OCI-LY3 (cell line): ENCODE measurements around the gene TSC22D3.

Source experiments
- H2AFZ ChIP-seq: fragments of 200-600, 300-600 bp; shearing (Covaris generic); 2 replicates; pipeline ENCODE4 v1.6.0; 2014; ENCODE audit warnings: antibody characterized with exemption, low read depth, low read length
- H3K27ac ChIP-seq: fragments of 200-600, 300-600 bp; sonication (generic); 2 replicates; pipeline ENCODE4 v1.5.1; 2014; ENCODE audit warnings: mild to moderate bottlenecking, low read length, moderate library complexity, mixed read lengths
- H3K27me3 ChIP-seq: fragments of 200-600, 300-600 bp; sonication (generic); 2 replicates; pipeline ENCODE4 v1.6.1; 2014; ENCODE audit warnings: low read depth, low read length, mixed read lengths
- H3K36me3 ChIP-seq: fragments of 200-600, 300-600 bp; sonication (generic); replicated peaks from 2 replicates; pipeline ENCODE3; 2014; ENCODE audit warnings: low read depth, low read length, mixed read lengths
- H3K4me1 ChIP-seq: fragments of 300-600, 200-600 bp; sonication (generic); 2 replicates; pipeline ENCODE4 v1.6.1; 2014; ENCODE audit warnings: low read length, mixed read lengths
- H3K4me2 ChIP-seq: fragments of 200-600, 300-600 bp; sonication (generic); 2 replicates; pipeline ENCODE4 v1.6.1; 2014; ENCODE audit warnings: low read length, mixed read lengths
- H3K4me3 ChIP-seq: fragments of 300-600, 200-600 bp; sonication (generic); 2 replicates; pipeline ENCODE4 v1.5.1; 2014; ENCODE audit warnings: antibody characterized with exemption, mild to moderate bottlenecking, low read length, moderate library complexity
- H3K79me2 ChIP-seq: fragments of 300-600, 200-600 bp; shearing (Covaris generic); 2 replicates; pipeline ENCODE4 v1.6.1; 2014; ENCODE audit warnings: mild to moderate bottlenecking, low read length, mixed read lengths
- H3K9ac ChIP-seq: fragments of 300-600, 200-600 bp; shearing (Covaris generic); 2 replicates; pipeline ENCODE4 v1.6.0; 2014; ENCODE audit warnings: mild to moderate bottlenecking, low read length, moderate library complexity
- H3K9me3 ChIP-seq: fragments of 200-600, 300-600 bp; shearing (Covaris generic); 2 replicates; pipeline ENCODE4 v1.6.1; 2014; ENCODE audit warnings: low read length, mixed read lengths; ENCODE audit not compliant: insufficient read depth
- H4K20me1 ChIP-seq: fragments of 200-600, 300-600 bp; sonication (generic); 2 replicates; pipeline ENCODE4 v1.6.1; 2016; ENCODE audit warnings: low read length, mixed read lengths; ENCODE audit not compliant: insufficient read depth
- EZH2phosphoT487 ChIP-seq: fragments of 200-600 bp; shearing (Covaris generic); IDR thresholded peaks from 2 replicates; pipeline ENCODE4 v1.6.1; 2018; ENCODE audit warnings: antibody characterized with exemption, mixed run types, low read depth
- TF ChIP-seq, protein P1 (sequence below): fragments of 200-600, 300-600 bp; sonication (generic); IDR thresholded peaks from 2 replicates; pipeline ENCODE4 v1.5.1; 2014; ENCODE audit warnings: antibody characterized with exemption, low read length, low read depth

Gene TSC22D3

DNA sequence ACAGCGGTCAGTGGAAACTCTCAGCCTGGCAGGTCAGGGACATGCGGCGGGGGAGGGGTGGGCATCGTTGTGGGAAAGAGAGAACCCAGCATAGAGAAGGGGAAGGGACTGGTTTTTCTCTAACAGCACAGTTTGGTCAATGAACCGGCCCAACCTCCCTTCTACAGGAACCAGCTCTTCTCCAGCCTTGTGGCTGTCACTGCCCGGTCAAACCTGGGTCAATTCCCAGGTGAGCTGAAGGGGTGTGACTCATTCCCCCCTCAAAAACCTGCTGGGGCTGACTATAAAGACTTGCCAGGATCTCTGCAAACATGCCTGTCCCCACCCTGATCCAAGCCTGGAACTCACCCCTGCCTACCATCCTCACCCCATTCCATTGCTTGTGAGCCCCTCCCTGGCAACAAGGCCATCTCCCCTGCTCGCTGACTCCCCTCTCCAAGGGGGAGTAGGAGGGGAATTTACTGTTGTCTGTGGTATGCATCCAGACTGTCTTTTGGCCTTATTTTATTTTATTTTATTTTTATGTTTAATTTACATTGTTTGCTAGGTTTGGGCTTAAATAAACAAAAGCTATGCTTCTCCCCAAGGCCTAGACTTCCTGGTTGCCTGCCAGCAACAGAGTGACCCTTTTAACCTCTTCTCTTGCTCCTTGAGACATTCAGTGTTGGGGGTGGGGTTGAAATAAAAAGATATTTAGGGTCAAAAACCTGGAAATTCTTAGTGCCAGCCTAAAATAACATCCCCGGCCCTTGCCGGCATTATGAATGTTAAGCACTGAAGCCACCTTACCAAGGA lies 49.6 kb downstream of the TSC22D3 start:
- TF ChIP-seq, protein P1, sequence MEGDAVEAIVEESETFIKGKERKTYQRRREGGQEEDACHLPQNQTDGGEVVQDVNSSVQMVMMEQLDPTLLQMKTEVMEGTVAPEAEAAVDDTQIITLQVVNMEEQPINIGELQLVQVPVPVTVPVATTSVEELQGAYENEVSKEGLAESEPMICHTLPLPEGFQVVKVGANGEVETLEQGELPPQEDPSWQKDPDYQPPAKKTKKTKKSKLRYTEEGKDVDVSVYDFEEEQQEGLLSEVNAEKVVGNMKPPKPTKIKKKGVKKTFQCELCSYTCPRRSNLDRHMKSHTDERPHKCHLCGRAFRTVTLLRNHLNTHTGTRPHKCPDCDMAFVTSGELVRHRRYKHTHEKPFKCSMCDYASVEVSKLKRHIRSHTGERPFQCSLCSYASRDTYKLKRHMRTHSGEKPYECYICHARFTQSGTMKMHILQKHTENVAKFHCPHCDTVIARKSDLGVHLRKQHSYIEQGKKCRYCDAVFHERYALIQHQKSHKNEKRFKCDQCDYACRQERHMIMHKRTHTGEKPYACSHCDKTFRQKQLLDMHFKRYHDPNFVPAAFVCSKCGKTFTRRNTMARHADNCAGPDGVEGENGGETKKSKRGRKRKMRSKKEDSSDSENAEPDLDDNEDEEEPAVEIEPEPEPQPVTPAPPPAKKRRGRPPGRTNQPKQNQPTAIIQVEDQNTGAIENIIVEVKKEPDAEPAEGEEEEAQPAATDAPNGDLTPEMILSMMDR, result no peak
- TF ChIP-seq EZH2phosphoT487, result no peak
- Histone ChIP-seq H4K20me1 (no peaks in the 10 kb centered on the region), H2AFZ (no peak overlapping the region), H3K4me2 (no peak overlapping the region), H3K27me3 (no peaks in the 10 kb centered on the region), H3K4me1 (peaks cover 35% of the 10 kb centered on the region), H3K27ac (no peak overlapping the region), H3K79me2 (no peaks in the 10 kb centered on the region), H3K9me3 (no peaks in the 10 kb centered on the region), H3K9ac (no peak overlapping the region), H3K36me3 (no peaks in the 10 kb centered on the region), H3K4me3 (no peak overlapping the region)

DNA sequence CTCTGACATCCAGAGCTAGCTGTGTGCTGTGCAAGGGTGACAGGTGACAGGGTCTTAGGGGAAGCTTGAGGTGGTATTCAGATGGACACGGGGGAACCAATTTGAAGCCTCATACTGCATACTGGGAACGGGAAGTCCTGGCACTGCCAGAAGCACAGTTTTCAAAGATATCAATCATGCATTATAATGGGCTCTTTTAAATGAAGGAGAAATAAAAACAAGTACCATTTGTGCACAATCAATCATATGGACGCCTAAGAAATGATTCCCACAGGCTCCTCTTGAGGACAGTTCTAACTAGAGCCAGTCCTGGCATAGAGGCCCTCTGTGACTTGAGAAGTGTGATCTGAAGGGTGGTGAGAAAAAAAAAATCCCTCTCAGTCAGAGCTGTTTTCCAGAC lies 50.9 kb downstream of the TSC22D3 start:
- Histone ChIP-seq H3K79me2 (no peaks in the 10 kb centered on the region), H4K20me1 (no peaks in the 10 kb centered on the region), H3K9ac (no peak overlapping the region), H3K4me2 (no peak overlapping the region), H3K27ac (no peak overlapping the region), H2AFZ (no peak overlapping the region), H3K4me1 (peaks cover 28% of the 10 kb centered on the region), H3K4me3 (no peak overlapping the region), H3K36me3 (no peaks in the 10 kb centered on the region), H3K9me3 (no peaks in the 10 kb centered on the region), H3K27me3 (0 out of 2 replicates have a peak, but pooled peaks cover 2% of the 10 kb centered on the region)
- TF ChIP-seq EZH2phosphoT487, result no peak
- TF ChIP-seq, protein P1, result no peak

DNA sequence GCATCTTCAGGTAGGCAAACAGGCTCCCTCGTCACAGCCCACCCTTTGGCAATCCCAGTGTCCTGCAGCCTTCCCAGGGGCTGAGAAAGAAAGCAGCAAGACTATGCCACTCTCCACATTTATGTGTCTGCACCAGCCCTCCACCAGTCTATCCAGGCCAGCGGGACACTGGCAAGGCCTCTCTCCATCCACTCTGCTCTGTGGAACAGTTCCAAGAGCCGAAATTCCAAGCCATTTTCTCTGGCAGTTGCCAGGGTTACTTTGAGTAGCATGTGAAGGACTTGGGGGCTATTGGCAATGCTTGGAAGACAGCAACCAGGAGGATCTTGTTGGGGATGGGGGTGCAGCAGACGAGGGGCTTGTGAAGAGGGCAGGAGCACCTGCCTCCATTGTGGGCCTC lies 52.1 kb downstream of the TSC22D3 start:
- H3K79me2 ChIP-seq, result no peaks in the 10 kb centered on the region
- H3K4me2 ChIP-seq, result no peak overlapping the region
- H3K4me1 ChIP-seq, result peaks cover 17% of the 10 kb centered on the region
- no peak overlapping the region for H3K9ac ChIP-seq
- no peak overlapping the region for H3K4me3 ChIP-seq
- no peak overlapping the region for H3K27ac ChIP-seq
- H4K20me1 ChIP-seq, result no peaks in the 10 kb centered on the region
- H3K27me3 ChIP-seq, result 0 out of 2 replicates have a peak, but pooled peaks cover 2% of the 10 kb centered on the region
- no peak for TF ChIP-seq EZH2phosphoT487
- TF ChIP-seq, protein P1, result no peak
- no peak overlapping the region for H2AFZ ChIP-seq
- H3K9me3 ChIP-seq, result no peaks in the 10 kb centered on the region
- H3K36me3 ChIP-seq, result no peaks in the 10 kb centered on the region

DNA sequence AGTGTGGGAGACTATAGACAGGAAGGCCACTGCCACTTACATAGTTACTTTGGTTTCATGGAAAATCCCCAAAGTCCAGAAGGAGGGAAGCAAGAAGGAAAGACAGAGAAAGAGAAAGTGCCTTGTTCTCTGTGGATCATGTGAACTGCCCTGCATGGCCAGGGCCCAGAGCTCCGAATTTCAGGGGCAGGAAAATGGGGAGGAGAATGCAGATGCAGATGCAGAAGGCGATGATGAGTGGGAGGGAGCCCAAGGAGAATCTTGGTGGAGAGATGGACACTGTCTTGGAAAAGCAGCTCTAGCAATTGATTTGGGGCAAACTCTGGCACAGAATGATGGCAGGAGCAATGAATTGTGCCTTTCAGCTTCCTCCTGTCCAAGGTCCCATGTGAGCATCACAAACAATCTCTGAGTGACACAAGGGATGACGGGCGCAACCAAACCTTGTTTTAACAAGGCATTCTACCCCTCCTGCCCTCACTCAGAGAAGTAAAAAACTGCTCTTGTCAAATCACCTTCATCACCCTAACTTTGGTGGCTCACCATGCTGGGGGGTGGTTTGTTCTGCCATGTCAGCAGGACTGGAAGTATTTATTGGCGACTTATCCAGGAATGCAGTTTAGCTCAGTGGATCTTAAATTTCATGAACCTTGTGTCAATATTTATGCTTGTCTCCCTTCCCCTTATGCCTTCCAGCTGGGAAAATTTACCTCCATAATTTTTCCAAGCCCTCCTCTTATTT lies 53.5 kb downstream of the TSC22D3 start:
- Histone ChIP-seq H2AFZ (no peak overlapping the region), H3K4me2 (peak overlapping the region; percentile 83), H3K9me3 (no peaks in the 10 kb centered on the region), H3K79me2 (no peaks in the 10 kb centered on the region), H3K9ac (0 out of 2 replicates have a peak overlapping the region, but pooled peaks have one; percentile 29), H3K36me3 (no peaks in the 10 kb centered on the region), H3K27ac (no peak overlapping the region), H3K4me3 (peak overlapping the region; percentile 65), H3K27me3 (0 out of 2 replicates have a peak, but pooled peaks cover 2% of the 10 kb centered on the region), H4K20me1 (no peaks in the 10 kb centered on the region), H3K4me1 (peaks cover 30% of the 10 kb centered on the region)
- TF ChIP-seq, protein P1, result no peak
- TF ChIP-seq EZH2phosphoT487, result no peak
